ENCODE data around the gene YBX2. TPM values are rescaled to one million over a fixed set of nuclear protein-coding genes. Genes with fewer than 3 reads are reported as not detected.

Gene YBX2
- total and polyA plus RNA-seq, 2 experiments from 2014 or later, result 0.22 TPM; not detected in 1

DNA sequence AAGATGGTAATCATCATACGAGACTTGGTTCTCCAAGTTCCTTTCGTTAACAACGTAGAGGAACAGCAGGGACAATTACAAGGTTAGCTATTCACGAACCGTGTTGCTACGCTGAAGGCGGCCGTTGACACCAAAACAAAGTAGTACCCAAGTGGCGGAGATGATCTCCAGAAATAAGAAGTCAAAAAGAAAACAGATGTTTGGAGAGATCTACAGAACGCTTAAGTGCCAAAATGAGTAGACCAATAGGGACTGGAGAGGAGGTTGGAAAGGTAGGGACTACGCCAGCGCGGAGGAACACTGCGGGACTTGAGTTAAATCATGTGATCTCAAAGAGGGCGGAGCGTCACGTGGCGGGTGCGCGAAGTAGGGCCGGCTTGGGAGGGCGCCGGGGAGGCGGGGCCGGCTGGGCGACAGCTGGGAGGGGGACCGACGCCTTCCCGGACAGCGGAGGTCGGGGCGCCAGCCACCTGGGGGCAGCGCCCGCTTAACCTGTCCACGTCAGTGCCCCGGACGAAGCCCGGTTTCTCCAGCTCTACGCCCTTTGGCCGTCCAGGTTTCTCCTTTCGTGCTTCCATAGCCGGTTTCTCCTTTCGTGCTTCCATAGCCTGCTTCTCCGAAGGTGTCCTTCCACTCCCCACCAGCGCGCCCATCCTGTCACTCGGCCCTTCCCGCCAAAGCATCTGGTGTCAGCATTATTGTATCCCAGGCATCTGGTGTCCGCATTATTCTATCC, 51.6 kb downstream of the YBX2 start:
- TF ChIP-seq EZH2 (IDR thresholded peaks at IDR 0.05; ENCODE audit: insufficient read depth, poor library complexity, severe bottlenecking), result no peak
- TF ChIP-seq EZH2phosphoT487 (IDR thresholded peaks at IDR 0.05; ENCODE audit: insufficient read depth, low read depth), result no peak
- H3K9me2 ChIP-seq (ENCODE audit: insufficient read depth), result no peaks in the 10 kb centered on the region
- peaks cover 38% of the 10 kb centered on the region for H3F3A ChIP-seq (ENCODE audit: insufficient read depth)
- H3K4me1 ChIP-seq (ENCODE audit: insufficient read depth), result peaks cover 19% of the 10 kb centered on the region
- peak overlapping the region; percentile 97 for H3K4me3 ChIP-seq
- peaks cover 23% of the 10 kb centered on the region for H3K36me3 ChIP-seq (ENCODE audit: low read depth)
- H3K9me3 ChIP-seq (ENCODE audit: low read depth), result no peaks in the 10 kb centered on the region
- peak overlapping the region; percentile 99 for H3K9ac ChIP-seq
- peak; percentile 97 for DNase-seq
- in situ Hi-C loops (cut with MboI), result no loop called here
- H3K79me2 ChIP-seq (ENCODE audit: insufficient read depth), result peaks cover 69% of the 10 kb centered on the region
- H3K27me3 ChIP-seq (replicated peaks; ENCODE audit: insufficient read depth), result no peaks in the 10 kb centered on the region
- H2AFZ ChIP-seq, result peak overlapping the region; percentile 82
- peak overlapping the region; percentile 99 for H3K27ac ChIP-seq
- 1 to 2% methylated on average over 37 to 38 of the region's 49 CpGs for WGBS, 2 experiments (ENCODE audit: low coverage in 1 of 2, low lambda C conversion rate in 2 of 2, missing lambda C conversion rate in 2 of 2)
- peak overlapping the region; percentile 100 for H3K4me2 ChIP-seq (ENCODE audit: unreplicated experiment)
- no peaks in the 10 kb centered on the region for H4K20me1 ChIP-seq (ENCODE audit: insufficient read depth)

DNA sequence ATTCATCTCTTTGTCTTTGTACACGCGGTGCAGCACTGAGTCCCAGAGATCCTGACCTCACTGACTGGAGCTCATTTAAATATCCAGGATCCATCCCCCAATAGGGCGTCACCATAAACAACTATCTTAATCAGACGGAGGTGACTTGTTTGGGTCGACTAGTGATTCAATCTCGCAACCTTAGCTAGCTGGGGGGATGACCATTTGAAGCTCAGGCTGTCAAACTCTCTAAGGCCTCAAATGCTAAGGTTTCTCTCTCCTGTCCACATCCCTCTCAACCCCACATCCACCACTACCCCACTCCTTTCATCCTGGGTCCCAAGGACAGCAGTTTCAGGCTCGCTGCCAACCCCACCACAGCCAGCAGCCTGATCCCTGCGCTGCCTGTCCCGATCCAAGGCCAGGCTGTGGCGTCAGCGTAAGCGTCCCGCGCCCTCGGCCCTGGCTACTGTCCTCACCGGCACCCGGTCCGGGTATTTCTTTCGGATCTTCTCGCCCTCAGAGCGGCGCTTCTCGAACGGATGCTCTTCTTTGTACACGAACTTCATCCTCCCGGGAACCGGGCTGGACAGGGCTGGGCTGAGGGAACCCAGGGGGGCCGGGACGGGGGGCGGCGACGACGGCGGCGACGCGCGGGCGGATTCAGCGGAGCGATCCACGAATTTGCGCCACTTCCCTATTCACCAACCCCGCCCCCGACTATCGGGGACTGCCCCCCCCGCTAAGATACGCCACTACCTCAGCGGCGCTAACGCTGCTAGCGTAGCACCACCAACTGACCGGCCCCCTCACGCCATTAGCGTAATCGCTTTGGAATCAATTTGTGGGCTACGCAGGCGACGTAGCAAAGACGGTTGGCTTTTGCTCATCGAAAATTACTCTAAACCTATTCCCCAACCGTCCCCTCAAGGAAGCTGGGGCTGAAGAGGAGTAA, 52.4 kb downstream of the YBX2 start, which contains the start of gene GABARAP:
GABARAP (minus strand) TSS at position 667 of the 934 bp plus-strand sequence; CDS start at position 548, 119 bp downstream.
- H3K4me3 ChIP-seq, result peak within 1 kb of the TSS; percentile 97
- in situ Hi-C loops (cut with MboI), result no loop called here
- H3K79me2 ChIP-seq (ENCODE audit: insufficient read depth), result peaks cover 69% of the 10 kb centered on the region
- no peaks in the 10 kb centered on the region for H3K9me3 ChIP-seq (ENCODE audit: low read depth)
- H3K27me3 ChIP-seq (replicated peaks; ENCODE audit: insufficient read depth), result no peaks in the 10 kb centered on the region
- peak within 1 kb of the TSS; percentile 100 for H3K4me2 ChIP-seq (ENCODE audit: unreplicated experiment)
- peaks cover 23% of the 10 kb centered on the region for H3K36me3 ChIP-seq (ENCODE audit: low read depth)
- H3K9ac ChIP-seq, result peak within 1 kb of the TSS; percentile 99
- no peaks in the 10 kb centered on the region for H4K20me1 ChIP-seq (ENCODE audit: insufficient read depth)
- H3K27ac ChIP-seq, result peak within 1 kb of the TSS; percentile 99
- 1% methylated on average over 43 to 62 of the region's 62 CpGs for WGBS, 2 experiments (ENCODE audit: low coverage in 1 of 2, low lambda C conversion rate in 2 of 2, missing lambda C conversion rate in 2 of 2)
- peak within 1 kb of the TSS; percentile 82 for H2AFZ ChIP-seq
- no peaks in the 10 kb centered on the region for H3K9me2 ChIP-seq (ENCODE audit: insufficient read depth)
- TF ChIP-seq EZH2phosphoT487 (IDR thresholded peaks at IDR 0.05; ENCODE audit: insufficient read depth, low read depth) (no peak), EZH2 (IDR thresholded peaks at IDR 0.05; ENCODE audit: insufficient read depth, poor library complexity, severe bottlenecking) (no peak)
- H3K4me1 ChIP-seq (ENCODE audit: insufficient read depth), result peaks cover 19% of the 10 kb centered on the region
- H3F3A ChIP-seq (ENCODE audit: insufficient read depth), result peaks cover 41% of the 10 kb centered on the region
- DNase-seq, result peak; percentile 96

DNA sequence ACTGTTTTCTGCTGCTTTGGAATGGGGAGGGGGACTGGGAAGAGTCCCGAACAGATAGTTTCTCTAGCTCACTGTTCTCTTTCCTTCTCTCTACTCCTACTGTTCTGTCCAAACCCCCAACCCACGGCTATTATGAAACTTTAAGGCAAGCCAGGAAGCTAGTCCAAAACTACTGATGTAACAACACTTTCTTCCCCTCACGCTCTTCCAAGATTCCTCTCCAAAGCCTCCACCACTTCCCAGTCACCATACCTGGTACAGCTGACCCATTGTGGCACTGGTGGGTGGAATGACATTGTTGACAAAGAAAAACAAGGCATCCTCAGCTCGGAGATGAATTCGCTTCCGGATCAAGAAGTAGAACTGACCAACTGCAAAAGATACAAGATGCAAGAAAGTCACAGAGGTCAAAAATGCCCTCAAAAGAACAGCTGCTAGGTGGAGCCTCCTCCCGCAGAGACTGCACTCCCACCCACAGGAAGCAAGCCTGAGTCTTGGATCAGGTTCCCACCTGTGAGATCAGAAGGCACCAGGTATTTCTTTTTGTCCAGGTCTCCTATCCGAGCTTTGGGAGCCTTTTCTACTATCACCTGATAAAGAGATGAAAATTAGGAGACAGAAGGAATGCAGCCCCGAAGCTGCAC, 53.2 kb downstream of the YBX2 start:
- Histone ChIP-seq H2AFZ (no peak overlapping the region), H3F3A (ENCODE audit: insufficient read depth) (peaks cover 47% of the 10 kb centered on the region), H3K27ac (peak overlapping the region; percentile 99), H3K9me2 (ENCODE audit: insufficient read depth) (no peaks in the 10 kb centered on the region), H4K20me1 (ENCODE audit: insufficient read depth) (no peaks in the 10 kb centered on the region), H3K9ac (peak overlapping the region; percentile 99), H3K4me1 (ENCODE audit: insufficient read depth) (peaks cover 19% of the 10 kb centered on the region), H3K79me2 (ENCODE audit: insufficient read depth) (peaks cover 69% of the 10 kb centered on the region), H3K36me3 (ENCODE audit: low read depth) (peaks cover 23% of the 10 kb centered on the region), H3K9me3 (ENCODE audit: low read depth) (no peaks in the 10 kb centered on the region), H3K27me3 (replicated peaks; ENCODE audit: insufficient read depth) (no peaks in the 10 kb centered on the region), H3K4me3 (peak overlapping the region; percentile 97), H3K4me2 (ENCODE audit: unreplicated experiment) (peak overlapping the region; percentile 100)
- peak; percentile 45 for DNase-seq
- TF ChIP-seq EZH2phosphoT487 (IDR thresholded peaks at IDR 0.05; ENCODE audit: insufficient read depth, low read depth) (no peak), EZH2 (IDR thresholded peaks at IDR 0.05; ENCODE audit: insufficient read depth, poor library complexity, severe bottlenecking) (no peak)
- 16 to 22% methylated on average over 9 of the region's 9 CpGs for WGBS, 2 experiments (ENCODE audit: low coverage in 1 of 2, low lambda C conversion rate in 2 of 2, missing lambda C conversion rate in 2 of 2)
- in situ Hi-C loops (cut with MboI), result no loop called here

DNA sequence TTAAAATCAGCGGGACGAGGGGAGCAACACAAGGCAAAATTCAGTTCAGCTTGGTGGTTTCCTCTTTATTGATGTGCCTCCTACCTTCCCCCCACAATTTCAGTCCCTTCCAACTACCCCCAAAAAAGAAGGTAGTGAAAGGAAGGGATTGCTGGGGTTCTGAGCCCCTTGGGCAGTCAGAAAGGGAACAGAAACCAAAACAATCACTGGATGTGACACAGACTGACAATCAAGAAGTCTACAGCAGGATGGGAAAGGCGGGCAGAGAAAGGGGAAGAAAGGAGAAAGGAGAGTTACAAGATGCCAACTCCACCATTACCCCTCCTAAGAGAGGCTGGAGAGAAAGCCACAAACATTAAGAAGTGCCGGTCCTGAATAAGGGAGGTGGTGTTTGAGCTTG, 54.1 kb downstream of the YBX2 start:
- Histone ChIP-seq H3K27me3 (replicated peaks; ENCODE audit: insufficient read depth) (no peaks in the 10 kb centered on the region), H3F3A (ENCODE audit: insufficient read depth) (peaks cover 56% of the 10 kb centered on the region), H3K4me3 (peak overlapping the region; percentile 97), H2AFZ (no peak overlapping the region), H3K9me3 (ENCODE audit: low read depth) (no peaks in the 10 kb centered on the region), H3K4me2 (ENCODE audit: unreplicated experiment) (peak overlapping the region; percentile 100), H3K79me2 (ENCODE audit: insufficient read depth) (peaks cover 70% of the 10 kb centered on the region), H3K4me1 (ENCODE audit: insufficient read depth) (peaks cover 24% of the 10 kb centered on the region), H3K27ac (peak overlapping the region; percentile 99), H4K20me1 (ENCODE audit: insufficient read depth) (no peaks in the 10 kb centered on the region), H3K9ac (peak overlapping the region; percentile 99), H3K36me3 (ENCODE audit: low read depth) (peaks cover 18% of the 10 kb centered on the region), H3K9me2 (ENCODE audit: insufficient read depth) (no peaks in the 10 kb centered on the region)
- 59 to 61% methylated on average over 4 of the region's 4 CpGs for WGBS, 2 experiments (ENCODE audit: low coverage in 1 of 2, low lambda C conversion rate in 2 of 2, missing lambda C conversion rate in 2 of 2)
- in situ Hi-C loops (cut with MboI), result no loop called here
- TF ChIP-seq EZH2phosphoT487 (IDR thresholded peaks at IDR 0.05; ENCODE audit: insufficient read depth, low read depth) (no peak), EZH2 (IDR thresholded peaks at IDR 0.05; ENCODE audit: insufficient read depth, poor library complexity, severe bottlenecking) (no peak)
- DNase-seq, result no peak
